ENCODE results near the gene C6orf132. TPM values are rescaled to one million over a fixed set of nuclear protein-coding genes. Genes with fewer than 3 reads are reported as not detected.
A peak's percentile ranks its signal among the peaks of the same experiment; 100 is the strongest.

Gene C6orf132
- total RNA-seq, 1 experiment from 2014 or later, result not detected

- DNase-seq (ENCODE audit: low spot score), result no peak
- in situ Hi-C loops (cut with HindIII; ENCODE audit: low sequenced_read_pairs), result no loop called here
These were observed 3.5 kb downstream of the C6orf132 start for GRCh38 chr6:42138630-42139619.

GRCh38 chr6:42138190-42138589 is 4.2 kb downstream of the C6orf132 start:
- DNase-seq (ENCODE audit: low spot score), result no peak
- in situ Hi-C loops (cut with HindIII; ENCODE audit: low sequenced_read_pairs), result no loop called here

- in situ Hi-C loops (cut with HindIII; ENCODE audit: low sequenced_read_pairs), result no loop called here
- DNase-seq (ENCODE audit: low spot score), result no peak
These were observed 5.1 kb downstream of the C6orf132 start for GRCh38 chr6:42137194-42137753.

GRCh38 chr6:42136508-42137193 is 5.8 kb downstream of the C6orf132 start:
- in situ Hi-C loops (cut with HindIII; ENCODE audit: low sequenced_read_pairs), result no loop called here
- peak; percentile 58 for DNase-seq (ENCODE audit: low spot score)

- DNase-seq (ENCODE audit: low spot score), result no peak
- in situ Hi-C loops (cut with HindIII; ENCODE audit: low sequenced_read_pairs), result no loop called here
These were observed 6.7 kb downstream of the C6orf132 start for GRCh38 chr6:42135722-42136121.

GRCh38 chr6:42135161-42135560 is 7.3 kb downstream of the C6orf132 start:
- in situ Hi-C loops (cut with HindIII; ENCODE audit: low sequenced_read_pairs), result no loop called here
- no peak for DNase-seq (ENCODE audit: low spot score)

- in situ Hi-C loops (cut with HindIII; ENCODE audit: low sequenced_read_pairs), result no loop called here
- DNase-seq (ENCODE audit: low spot score), result no peak
These were observed 8.5 kb downstream of the C6orf132 start for GRCh38 chr6:42133926-42134325.

GRCh38 chr6:42131531-42131930 is 10.9 kb downstream of the C6orf132 start:
- DNase-seq (ENCODE audit: low spot score), result no peak
- in situ Hi-C loops (cut with HindIII; ENCODE audit: low sequenced_read_pairs), result no loop called here

- no peak for DNase-seq (ENCODE audit: low spot score)
- in situ Hi-C loops (cut with HindIII; ENCODE audit: low sequenced_read_pairs), result no loop called here
These were observed 13.1 kb downstream of the C6orf132 start for GRCh38 chr6:42129360-42129676.

GRCh38 chr6:42128460-42129359 is 13.7 kb downstream of the C6orf132 start:
- no peak for DNase-seq (ENCODE audit: low spot score)
- in situ Hi-C loops (cut with HindIII; ENCODE audit: low sequenced_read_pairs), result no loop called here

- in situ Hi-C loops (cut with HindIII; ENCODE audit: low sequenced_read_pairs), result no loop called here
- no peak for DNase-seq (ENCODE audit: low spot score)
These were observed 16.8 kb downstream of the C6orf132 start for GRCh38 chr6:42125663-42126062.

GRCh38 chr6:42125231-42125630 is 17.2 kb downstream of the C6orf132 start:
- in situ Hi-C loops (cut with HindIII; ENCODE audit: low sequenced_read_pairs), result no loop called here

GRCh38 chr6:42124223-42124836 is 18.1 kb downstream of the C6orf132 start:
- DNase-seq (ENCODE audit: low spot score), result no peak
- in situ Hi-C loops (cut with HindIII; ENCODE audit: low sequenced_read_pairs), result no loop called here

More at GRCh38 chr6:42125231-42125630, 17.2 kb downstream of the C6orf132 start:
- DNase-seq (ENCODE audit: low spot score), result no peak

- in situ Hi-C loops (cut with HindIII; ENCODE audit: low sequenced_read_pairs), result no loop called here
These were observed 18.9 kb downstream of the C6orf132 start for GRCh38 chr6:42123379-42124103.

GRCh38 chr6:42120895-42121865 is 21.2 kb downstream of the C6orf132 start:
- in situ Hi-C loops (cut with HindIII; ENCODE audit: low sequenced_read_pairs), result no loop called here
- DNase-seq (ENCODE audit: low spot score), result no peak

More at GRCh38 chr6:42123379-42124103, 18.9 kb downstream of the C6orf132 start:
- no peak for DNase-seq (ENCODE audit: low spot score)

- DNase-seq (ENCODE audit: low spot score), result peak; percentile 80
- in situ Hi-C loops (cut with HindIII; ENCODE audit: low sequenced_read_pairs), result no loop called here
These were observed 24.0 kb downstream of the C6orf132 start for GRCh38 chr6:42118162-42119001.

All from G401 (cell line).